ENCODE measurements around the gene NPM3. TPM values are rescaled to one million over a fixed set of nuclear protein-coding genes. Genes with fewer than 3 reads are reported as not detected.

The NPM3 gene
- total and polyA plus RNA-seq, 7 experiments from 2014 or later: 10.3 to 31.3 (median 15.5) TPM

GRCh38 chr10:101814466-101815071 is 31.3 kb upstream of the NPM3 start:
- Histone ChIP-seq H3K27me3 (ENCODE audit: control insufficient read depth in 2 of 2, insufficient read depth in 2 of 2, low read length in 2 of 2) (no peaks in the 10 kb centered on the region), H3K4me3 (ENCODE audit: low read length) (peak overlapping the region; percentile 81), H3K4me1 (ENCODE audit: control insufficient read depth in 2 of 2, insufficient read depth in 2 of 2, low read length in 2 of 2) (peaks cover 31 to 33% of the 10 kb centered on the region in 2 donors), H3K36me3 (ENCODE audit: control insufficient read depth in 2 of 3, insufficient read depth in 3 of 3, low read length in 3 of 3) (peaks cover 7 to 22% (median 17%) of the 10 kb centered on the region in 3 experiments), H3K9me3 (ENCODE audit: control insufficient read depth in 2 of 3, low read length in 3 of 3) (no peaks in the 10 kb centered on the region), H3K27ac (ENCODE audit: low read depth, low read length) (peak overlapping the region; percentile 82)
- DNase-seq (no peak), ATAC-seq (no peak)
- Mint-ChIP-seq H3K9me3 (peaks cover 0 to 5% (median 0%) of the 10 kb centered on the region in 11 donors), H3K27ac (peak overlapping the region; percentile 59 to 99 (median 85)), H3K4me3 (peak overlapping the region; percentile 95 to 100 (median 97)), H3K36me3 (peaks cover 0 to 26% (median 15%) of the 10 kb centered on the region in 5 donors), H3K27me3 (peaks cover 0 to 4% (median 0%) of the 10 kb centered on the region in 5 donors), H3K4me1 (peaks cover 33 to 69% (median 59%) of the 10 kb centered on the region in 7 donors)
- ChIA-PET CTCF (interaction anchor here (0.7 to 1.8 kb wide), 2 partner anchors 15 to 30 kb away, joined by 3 to 6 read pairs; no protein-coding TSS in a partner anchor), POLR2A (interaction anchor here (0.5 to 0.8 kb wide), 4 partner anchors 11 to 791 kb away, joined by 3 to 5 read pairs (median 3); no protein-coding TSS in a partner anchor)
- intact Hi-C loops (cut with micrococcal nuclease): loop anchor here (5.0 to 10.0 kb wide), 9 partner anchors 120 to 928 kb away; partner anchors contain the start of genes PPRC1 (in 2 of the 2), BTRC (in 1 of the 2), CUEDC2 (in 1 of the 2) and FBXW4 (in 1 of the 2)

DNA sequence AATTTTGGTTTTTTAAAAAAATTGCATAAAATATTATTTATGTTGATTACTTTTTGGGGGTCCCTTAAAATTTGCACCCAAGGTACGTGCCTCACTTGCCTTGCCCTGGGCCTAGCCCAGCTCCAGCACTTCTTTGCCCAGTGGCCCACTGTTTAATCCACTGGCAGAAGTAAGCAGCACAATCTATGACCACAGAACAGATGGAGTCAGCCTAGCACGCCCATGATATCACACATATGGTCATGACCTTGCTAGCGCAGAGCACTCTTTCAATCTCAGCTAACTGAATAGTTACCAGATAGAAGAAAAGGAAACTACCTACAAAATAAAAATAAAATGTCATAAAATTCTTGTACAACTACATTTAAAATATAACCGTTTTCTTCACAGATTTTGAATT is 29.4 kb upstream of the NPM3 start:
- Histone ChIP-seq H3K27ac (ENCODE audit: low read depth, low read length) (peak overlapping the region; percentile 52), H3K4me1 (ENCODE audit: control insufficient read depth in 2 of 2, insufficient read depth in 2 of 2, low read length in 2 of 2) (peaks cover 25% of the 10 kb centered on the region in 2 donors), H3K9me3 (ENCODE audit: control insufficient read depth in 2 of 3, low read length in 3 of 3) (no peaks in the 10 kb centered on the region), H3K36me3 (ENCODE audit: control insufficient read depth in 2 of 3, insufficient read depth in 3 of 3, low read length in 3 of 3) (peaks cover 7 to 32% (median 22%) of the 10 kb centered on the region in 3 experiments), H3K27me3 (ENCODE audit: control insufficient read depth in 2 of 2, insufficient read depth in 2 of 2, low read length in 2 of 2) (no peaks in the 10 kb centered on the region), H3K4me3 (ENCODE audit: low read length) (no peak overlapping the region)
- ChIA-PET POLR2A (interaction anchor here (1.2 to 1.6 kb wide), 3 partner anchors 19 to 29 kb away, joined by 4 to 6 read pairs (median 5); partner anchors contain the start of gene NPM3), CTCF (no interaction called here)
- Mint-ChIP-seq H3K36me3 (peaks cover 0 to 28% (median 16%) of the 10 kb centered on the region in 5 donors), H3K4me1 (peaks cover 30 to 61% (median 51%) of the 10 kb centered on the region in 7 donors), H3K27me3 (no peaks in the 10 kb centered on the region), H3K27ac (peak overlapping the region in 5 of 9 donors; percentile 31 to 99 (median 77)), H3K4me3 (peak overlapping the region in 8 of 10 donors; percentile 15 to 100 (median 95)), H3K9me3 (no peaks in the 10 kb centered on the region)
- intact Hi-C loops (cut with micrococcal nuclease): loop anchor here (10.0 kb wide), 3 partner anchors 118 to 832 kb away; partner anchors contain the start of genes CUEDC2 (in 1 of the 2), FBXW4 (in 1 of the 2) and TRIM8 (in 1 of the 2)
- DNase-seq: no peak
- no peak for ATAC-seq

- H3K4me3 ChIP-seq (ENCODE audit: low read length): no peak overlapping the region
- H3K9me3 Mint-ChIP-seq: no peaks in the 10 kb centered on the region
- DNase-seq: no peak
- peaks cover 0 to 7% of the 10 kb centered on the region in 2 donors for H3K4me1 ChIP-seq (ENCODE audit: control insufficient read depth in 2 of 2, insufficient read depth in 2 of 2, low read length in 2 of 2)
- ATAC-seq: no peak
- POLR2A ChIA-PET: interaction anchor here (0.5 to 3.9 kb wide), 3 partner anchors 11 to 29 kb away, joined by 3 to 16 read pairs (median 3); partner anchors contain the start of gene OGA
- peak overlapping the region in 6 of 9 donors; percentile 2 to 80 (median 43) for H3K27ac Mint-ChIP-seq
- CTCF ChIA-PET: no interaction called here
- H3K27ac ChIP-seq (ENCODE audit: low read depth, low read length): peak overlapping the region; percentile 22
- H3K9me3 ChIP-seq (ENCODE audit: control insufficient read depth in 2 of 3, low read length in 3 of 3): no peaks in the 10 kb centered on the region
- H3K36me3 ChIP-seq (ENCODE audit: control insufficient read depth in 2 of 3, insufficient read depth in 3 of 3, low read length in 3 of 3): peaks cover 11 to 82% (median 46%) of the 10 kb centered on the region in 3 experiments
- H3K4me1 Mint-ChIP-seq: peaks cover 2 to 44% (median 31%) of the 10 kb centered on the region in 7 donors
- no peaks in the 10 kb centered on the region for H3K27me3 Mint-ChIP-seq
- H3K27me3 ChIP-seq (ENCODE audit: control insufficient read depth in 2 of 2, insufficient read depth in 2 of 2, low read length in 2 of 2): no peaks in the 10 kb centered on the region
- peak overlapping the region in 1 of 10 donors; percentile 21 for H3K4me3 Mint-ChIP-seq
- intact Hi-C loops (cut with micrococcal nuclease): loop anchor here in 1 of 2 donors (5.0 kb wide), 1 partner anchor 35 kb away; the partner anchor contains the start of gene KCNIP2
- H3K36me3 Mint-ChIP-seq: peaks cover 0 to 25% (median 14%) of the 10 kb centered on the region in 5 donors
Observed at GRCh38 chr10:101807158-101807557, 23.9 kb upstream of the NPM3 start.

DNA sequence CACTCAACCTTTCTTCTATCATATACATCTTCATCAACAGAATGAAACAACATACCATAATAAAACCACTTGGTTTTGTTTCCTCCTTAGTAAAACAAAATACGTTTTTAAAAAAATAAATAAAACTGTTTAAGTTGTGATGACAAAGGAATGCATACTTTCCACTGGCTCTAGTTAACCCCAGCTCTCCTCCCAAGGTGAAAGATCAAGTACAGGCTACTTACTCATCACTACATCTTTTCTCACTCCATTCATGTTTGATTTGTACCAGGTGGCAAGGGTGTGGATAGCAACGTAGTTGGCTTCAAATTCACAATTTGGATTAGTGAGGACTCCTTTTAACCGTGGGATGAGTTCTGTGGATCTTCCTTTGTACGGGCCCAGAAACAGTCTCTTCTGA is 20.3 kb upstream of the NPM3 start:
- intact Hi-C loops (cut with micrococcal nuclease): loop anchor here in 1 of 2 donors (2.0 kb wide), 1 partner anchor 13 kb away; no protein-coding TSS in a partner anchor
- Mint-ChIP-seq H3K9me3 (no peaks in the 10 kb centered on the region), H3K4me1 (peaks cover 15 to 52% (median 44%) of the 10 kb centered on the region in 7 donors), H3K27me3 (no peaks in the 10 kb centered on the region), H3K27ac (peak overlapping the region in 2 of 9 donors; percentile 55 to 59), H3K4me3 (peak overlapping the region in 1 of 10 donors; percentile 18), H3K36me3 (peaks cover 3 to 44% (median 31%) of the 10 kb centered on the region in 5 donors)
- Histone ChIP-seq H3K27me3 (ENCODE audit: control insufficient read depth in 2 of 2, insufficient read depth in 2 of 2, low read length in 2 of 2) (no peaks in the 10 kb centered on the region), H3K4me1 (ENCODE audit: control insufficient read depth in 2 of 2, insufficient read depth in 2 of 2, low read length in 2 of 2) (peaks cover 3 to 4% of the 10 kb centered on the region in 2 donors), H3K27ac (ENCODE audit: low read depth, low read length) (no peak overlapping the region), H3K36me3 (ENCODE audit: control insufficient read depth in 2 of 3, insufficient read depth in 3 of 3, low read length in 3 of 3) (peaks cover 19 to 97% (median 69%) of the 10 kb centered on the region in 3 experiments), H3K9me3 (ENCODE audit: control insufficient read depth in 2 of 3, low read length in 3 of 3) (no peaks in the 10 kb centered on the region), H3K4me3 (ENCODE audit: low read length) (no peak overlapping the region)
- ChIA-PET CTCF (interaction anchor here (0.7 to 1.0 kb wide), 2 partner anchors 13 to 73 kb away, joined by 3 to 4 read pairs; no protein-coding TSS in a partner anchor), POLR2A (interaction anchor here (0.6 to 0.9 kb wide), 2 partner anchors 11 to 953 kb away, joined by 3 read pairs; no protein-coding TSS in a partner anchor)
- DNase-seq (no peak), ATAC-seq (no peak)

- Mint-ChIP-seq H3K36me3 (peaks cover 8 to 68% (median 44%) of the 10 kb centered on the region in 5 donors), H3K27ac (peak overlapping the region in 2 of 9 donors; percentile 51 to 78), H3K4me1 (peaks cover 12 to 58% (median 46%) of the 10 kb centered on the region in 7 donors), H3K4me3 (no peak overlapping the region), H3K27me3 (no peaks in the 10 kb centered on the region), H3K9me3 (no peaks in the 10 kb centered on the region)
- Histone ChIP-seq H3K9me3 (ENCODE audit: control insufficient read depth in 2 of 3, low read length in 3 of 3) (no peaks in the 10 kb centered on the region), H3K4me1 (ENCODE audit: control insufficient read depth in 2 of 2, insufficient read depth in 2 of 2, low read length in 2 of 2) (peaks cover 0 to 5% of the 10 kb centered on the region in 2 donors), H3K4me3 (ENCODE audit: low read length) (no peak overlapping the region), H3K27ac (ENCODE audit: low read depth, low read length) (peak overlapping the region; percentile 12), H3K36me3 (ENCODE audit: control insufficient read depth in 2 of 3, insufficient read depth in 3 of 3, low read length in 3 of 3) (peaks cover 36 to 98% (median 80%) of the 10 kb centered on the region in 3 experiments), H3K27me3 (ENCODE audit: control insufficient read depth in 2 of 2, insufficient read depth in 2 of 2, low read length in 2 of 2) (no peaks in the 10 kb centered on the region)
- POLR2A ChIA-PET: interaction anchor here (0.5 to 2.8 kb wide), 3 partner anchors 21 to 72 kb away, joined by 3 to 7 read pairs (median 4); partner anchors contain the start of gene OGA
- intact Hi-C loops (cut with micrococcal nuclease): no loop called here
- CTCF ChIA-PET: interaction anchor here (1.5 kb wide), 1 partner anchor 16 kb away, joined by 3 read pairs; no protein-coding TSS in a partner anchor
- no peak for ATAC-seq
- no peak for DNase-seq
Observed at GRCh38 chr10:101797403-101798059, 14.3 kb upstream of the NPM3 start.

DNA sequence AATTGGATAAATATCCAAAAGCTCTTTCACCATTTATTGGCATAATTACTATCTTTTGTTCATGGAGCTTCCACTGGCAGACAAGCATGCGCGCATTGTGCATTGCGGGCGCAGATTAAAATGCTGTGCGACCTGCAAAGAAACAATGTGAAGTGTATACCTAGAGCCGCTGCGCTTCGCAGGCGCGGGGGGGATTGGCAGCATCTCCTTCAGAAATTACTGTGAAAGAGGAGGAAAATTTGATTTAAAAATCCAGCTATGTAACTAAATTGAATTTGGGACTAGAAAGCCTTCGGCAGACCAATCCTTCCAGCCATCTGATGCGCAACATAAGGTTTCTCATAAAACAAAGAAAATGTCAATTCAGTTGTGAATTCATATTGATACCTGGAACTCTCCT is 10.3 kb upstream of the NPM3 start:
- no peak overlapping the region for H3K27ac Mint-ChIP-seq

More for the DNA sequence above, 10.3 kb upstream of the NPM3 start:
- no peaks in the 10 kb centered on the region for H3K9me3 Mint-ChIP-seq
- peaks cover 0 to 27% (median 18%) of the 10 kb centered on the region in 7 donors for H3K4me1 Mint-ChIP-seq
- H3K27ac ChIP-seq (ENCODE audit: low read depth, low read length): no peak overlapping the region
- peaks cover 0 to under 1% of the 10 kb centered on the region in 2 donors for H3K4me1 ChIP-seq (ENCODE audit: control insufficient read depth in 2 of 2, insufficient read depth in 2 of 2, low read length in 2 of 2)
- ChIA-PET POLR2A (interaction anchor here (3.1 kb wide), 1 partner anchor 25 kb away, joined by 11 read pairs; the partner anchor contains the start of gene OGA), CTCF (interaction anchor here (0.6 to 1.0 kb wide), 2 partner anchors 11 to 31 kb away, joined by 3 to 5 read pairs; no protein-coding TSS in a partner anchor)
- no peak overlapping the region for H3K4me3 Mint-ChIP-seq
- H3K27me3 ChIP-seq (ENCODE audit: control insufficient read depth in 2 of 2, insufficient read depth in 2 of 2, low read length in 2 of 2): no peaks in the 10 kb centered on the region
- no peak overlapping the region for H3K4me3 ChIP-seq (ENCODE audit: low read length)
- H3K36me3 Mint-ChIP-seq: peaks cover 5 to 53% (median 26%) of the 10 kb centered on the region in 5 donors
- ATAC-seq (no peak), DNase-seq (no peak)
- no peaks in the 10 kb centered on the region for H3K9me3 ChIP-seq (ENCODE audit: control insufficient read depth in 2 of 3, low read length in 3 of 3)
- intact Hi-C loops (cut with micrococcal nuclease): no loop called here
- H3K27me3 Mint-ChIP-seq: no peaks in the 10 kb centered on the region
- H3K36me3 ChIP-seq (ENCODE audit: control insufficient read depth in 2 of 3, insufficient read depth in 3 of 3, low read length in 3 of 3): peaks cover 32 to 91% (median 64%) of the 10 kb centered on the region in 3 experiments
